A549 (cell line): ENCODE data around the gene CCNE1. TPM values are rescaled to one million over a fixed set of nuclear protein-coding genes. Genes with fewer than 3 reads are reported as not detected.

Experiments
- ATAC-seq, 2 experiments: fragments of 200-7000 bp in 1 of 2; fragments of >200 bp in 1 of 2; cut with Nextera tagmentation in 1 of 2; cut with Tn5 transposase in 1 of 2; 3 replicates each; pipeline versions ENCODE4 v1.8.0 to v1.9.1; 2018 to 2020; ENCODE audit warnings: mild to moderate bottlenecking in 1 of 2, moderate library complexity in 1 of 2
- CTCF ChIA-PET: fragments of 300-600 bp; sonication (Branson Sonifier 250); formaldehyde crosslinking; extraction: SDS; loops from one replicate; lab custom pipeline; 2021; ENCODE audit warnings: antibody characterized with exemption, inconsistent platforms; lab: Yijun Ruan, JAX
- POLR2A ChIA-PET: fragments of 350-600 bp; formaldehyde crosslinking; extraction: SDS; loops from one replicate; lab custom pipeline; 2021; ENCODE audit warnings: antibody characterized with exemption, inconsistent platforms; lab: Yijun Ruan, JAX
- DNase-seq, 2 experiments: peaks; one replicate each; pipeline versions ENCODE4 v3.0.0 to v3.0.0-alpha.2; 2011 to 2016; ENCODE audit warnings: low read depth in 1 of 2, low spot score in 1 of 2
- FAIRE-seq: peaks from 2 replicates; lab custom pipeline; 2011; peaks lifted over from hg19 to GRCh38; lab: Jason Lieb, UNC
- H3K27ac ChIP-seq, 2 experiments: fragments of >200 bp; sonication (Bioruptor Twin); formaldehyde crosslinking; 3 replicates each; pipeline ENCODE4 v1.5.1; 2016 to 2017
- H3K4me1 ChIP-seq: fragments of >200 bp; sonication (Bioruptor Twin); formaldehyde crosslinking; 3 replicates; pipeline ENCODE4 v1.6.1; 2016
- H3K4me2 ChIP-seq: fragments of >200 bp; sonication (Bioruptor Twin); formaldehyde crosslinking; 3 replicates; pipeline ENCODE4 v1.6.1; 2016
- H3K4me3 ChIP-seq: fragments of >200 bp; sonication (Bioruptor Twin); formaldehyde crosslinking; 3 replicates; pipeline ENCODE4 v1.5.1; 2016
- H3K9me3 ChIP-seq: fragments of >200 bp; sonication (Bioruptor Twin); formaldehyde crosslinking; 3 replicates; pipeline ENCODE4 v1.6.1; 2016
- ATOH8 ChIP-seq: fragments of 250-450 bp; sonication (Bioruptor Pico); IDR thresholded peaks from 2 replicates; pipeline ENCODE4 v1.5.0; 2020; ENCODE audit warnings: low read depth, mild to moderate bottlenecking, moderate library complexity
- BHLHE40 ChIP-seq: IDR thresholded peaks from 2 replicates; pipeline ENCODE4 v1.6.1; 2012; ENCODE audit warnings: low read depth, low read length, inconsistent platforms
- CBX2 ChIP-seq: fragments of 200-600 bp; sonication (generic); IDR thresholded peaks from 2 replicates; pipeline ENCODE4 v1.6.1; 2016; ENCODE audit warnings: low read depth, mild to moderate bottlenecking, borderline replicate concordance
- CBX8 ChIP-seq: fragments of 200-600 bp; sonication (generic); IDR thresholded peaks from 2 replicates; pipeline ENCODE4 v1.6.1; 2016
- CHD2 ChIP-seq: fragments of 150-350 bp; IDR thresholded peaks from 2 replicates; pipeline ENCODE4 v1.6.1; 2014; ENCODE audit warnings: low read length; ENCODE audit not compliant: partially characterized antibody
- CTCF ChIP-seq: fragments of >200 bp; sonication (Bioruptor Twin); formaldehyde crosslinking; IDR thresholded peaks from 3 replicates; pipeline ENCODE4 v1.5.1; 2016
- EHF ChIP-seq: fragments of 250-450 bp; sonication (Bioruptor Pico); IDR thresholded peaks from 2 replicates; pipeline ENCODE4 v1.5.0; 2020; ENCODE audit warnings: mild to moderate bottlenecking
- ESRRA ChIP-seq: fragments of 150-350 bp; IDR thresholded peaks from 2 replicates; pipeline ENCODE4 v1.6.1; 2014; ENCODE audit warnings: mild to moderate bottlenecking, low read length, borderline replicate concordance
- GATA3 ChIP-seq: IDR thresholded peaks from 2 replicates; pipeline ENCODE4 v1.6.1; 2012; ENCODE audit warnings: borderline replicate concordance
- HES2 ChIP-seq: fragments of >200 bp; sonication (Bioruptor Twin); formaldehyde crosslinking; IDR thresholded peaks from 2 replicates; pipeline ENCODE4 v1.6.1; 2016
- JUN ChIP-seq, 2 experiments: fragments of >200 bp; sonication (Bioruptor Twin); formaldehyde crosslinking; IDR thresholded peaks; 2 replicates in 1 of 2; 3 replicates in 1 of 2; pipeline ENCODE4 v1.6.1; 2016 to 2017
- KDM1A ChIP-seq: fragments of 200-600 bp; sonication (generic); IDR thresholded peaks from 2 replicates; pipeline ENCODE4 v1.6.1; 2016; ENCODE audit warnings: low read depth, mild to moderate bottlenecking
- KDM5A ChIP-seq: fragments of 200-600 bp; sonication (generic); IDR thresholded peaks from 2 replicates; pipeline ENCODE4 v1.6.1; 2016; ENCODE audit warnings: antibody characterized with exemption, mild to moderate bottlenecking
- PBX3 ChIP-seq: IDR thresholded peaks from 2 replicates; pipeline ENCODE4 v1.6.1; 2012
- RAD21 ChIP-seq, 2 experiments: fragments of >200 bp in 1 of 2; sonication (Bioruptor Twin) in 1 of 2; formaldehyde crosslinking in 1 of 2; IDR thresholded peaks in 1 of 2; conservative IDR thresholded peaks in 1 of 2; 2 replicates in 1 of 2; 3 replicates in 1 of 2; pipeline ENCODE4 v1.6.1; 2012 to 2018; ENCODE audit warnings: inconsistent platforms in 1 of 2
- RNF2 ChIP-seq: fragments of 200-600 bp; sonication (generic); IDR thresholded peaks from 2 replicates; pipeline ENCODE4 v1.6.1; 2016; ENCODE audit warnings: low read depth, mild to moderate bottlenecking, antibody characterized with exemption, moderate library complexity, borderline replicate concordance
- SMC3 ChIP-seq: fragments of >200 bp; sonication (Bioruptor Twin); formaldehyde crosslinking; IDR thresholded peaks from 3 replicates; pipeline ENCODE4 v1.6.1; 2018; ENCODE audit warnings: inconsistent platforms
- SREBF2 ChIP-seq: fragments of 450-650 bp; IDR thresholded peaks from 2 replicates; pipeline ENCODE4 v1.6.1; 2014; ENCODE audit warnings: mild to moderate bottlenecking, moderate library complexity
- TFCP2L1 ChIP-seq: fragments of 250-450 bp; sonication (Bioruptor Pico); IDR thresholded peaks from 2 replicates; pipeline ENCODE4 v1.5.0; 2021; ENCODE audit warnings: mild to moderate bottlenecking
- TP53 ChIP-seq: fragments of 250-450 bp; sonication (Bioruptor Pico); IDR thresholded peaks from 2 replicates; pipeline ENCODE4 v1.5.0; 2021; ENCODE audit warnings: mild to moderate bottlenecking, moderate library complexity
- ZFP36 ChIP-seq: fragments of 450-650 bp; IDR thresholded peaks from 2 replicates; pipeline ENCODE4 v1.6.1; 2014; ENCODE audit warnings: borderline replicate concordance; ENCODE audit not compliant: partially characterized antibody
- ZNF302 ChIP-seq: fragments of 250-450 bp; sonication (Bioruptor Pico); IDR thresholded peaks from 2 replicates; pipeline ENCODE4 v1.9.0; 2021; ENCODE audit warnings: inconsistent platforms, mild to moderate bottlenecking, moderate library complexity
- ZSCAN20 ChIP-seq: fragments of 250-450 bp; sonication (Bioruptor Pico); IDR thresholded peaks from 2 replicates; pipeline ENCODE4 v1.8.0; 2022; ENCODE audit warnings: mild to moderate bottlenecking, moderate library complexity
- WGBS: methylation state at CpG from one replicate; pipeline ENCODE4 v1.1.6; 2017; ENCODE audit errors: missing lambda C conversion rate; 5-methylcytosine and 5-hydroxymethylcytosine counted together
- polyA plus RNA-seq, 4 experiments: library from polyadenylated mRNA; depleted of rRNA in 3 of 4; stranded (reverse); fragments of >200 nt; fragmentation: RNase III in 1 of 4; extraction: RNeasy Plus Mini Kit Qiagen cat#74134 plus additional on column Dnase treatment in 1 of 4; gene quantifications; 2 replicates in 3 of 4; 3 replicates in 1 of 4; pipeline ENCODE4 v1.2.3, GENCODE V29; 2011 to 2017

The CCNE1 gene
- polyA plus RNA-seq, 2 of the 4 experiments (the other 2 are of a cell fraction) = 18.3 to 25.2 TPM

- no peak for ATAC-seq
- FAIRE-seq = no peak
- no peak for TF ChIP-seq SMC3
- no peak for TF ChIP-seq JUN (IDR thresholded peaks at IDR 0.05)
- TF ChIP-seq GATA3 = no peak
- no peak for TF ChIP-seq CHD2
- TF ChIP-seq ZFP36 = no peak
- no peak for TF ChIP-seq ATOH8 (CRISPR knock-in tag)
- no peak for TF ChIP-seq PBX3
- no peak for TF ChIP-seq BHLHE40
- TF ChIP-seq TP53 (CRISPR knock-in tag) = no peak
- no peak for TF ChIP-seq KDM5A
- TF ChIP-seq CBX2 = no peak
- TF ChIP-seq ZSCAN20 (CRISPR knock-in tag) = no peak
- TF ChIP-seq RAD21 (conservative IDR thresholded peaks at IDR 0.05 in 1 of 2, IDR thresholded peaks at IDR 0.05 in 1 of 2) = no peak
- TF ChIP-seq CTCF = no peak
- no peak for TF ChIP-seq KDM1A
- no peak for TF ChIP-seq SREBF2
- Histone ChIP-seq H3K9me3 (no peaks in the 10 kb centered on the region), H3K27ac (no peak overlapping the region), H3K4me1 (no peaks in the 10 kb centered on the region), H3K4me2 (no peak overlapping the region), H3K4me3 (no peak overlapping the region)
- DNase-seq = no peak
- WGBS = 61% methylated on average over 12 of the region's 12 CpGs
- ChIA-PET POLR2A (no interaction called here), CTCF (interaction anchor here (0.6 to 6.3 kb wide), 3 partner anchors 13 to 37 kb away, joined by 3 to 69 read pairs (median 40); no protein-coding TSS in a partner anchor)
Measured at GRCh38 chr19:29783627-29784190, 28.1 kb upstream of the CCNE1 start.

GRCh38 chr19:29784598-29785223, 27.1 kb upstream of the CCNE1 start:
- H3K27ac ChIP-seq = no peak overlapping the region
- H3K4me3 ChIP-seq = no peak overlapping the region
- ChIA-PET CTCF (interaction anchor here (0.9 to 6.3 kb wide), 4 partner anchors 10 to 68 kb away, joined by 3 to 69 read pairs (median 10); no protein-coding TSS in a partner anchor), POLR2A (no interaction called here)
- no peak for TF ChIP-seq ZFP36
- no peak for TF ChIP-seq ESRRA
- TF ChIP-seq JUN (IDR thresholded peaks at IDR 0.05) = no peak
- TF ChIP-seq KDM1A = no peak
- no peak for TF ChIP-seq ATOH8 (CRISPR knock-in tag)
- no peak for TF ChIP-seq TFCP2L1 (CRISPR knock-in tag)
- TF ChIP-seq GATA3 = no peak
- no peak for TF ChIP-seq CBX2
- no peak for TF ChIP-seq EHF
- no peak for TF ChIP-seq CBX8
- TF ChIP-seq RNF2 = no peak
- no peak for TF ChIP-seq HES2
- no peak for TF ChIP-seq ZNF302
- DNase-seq (no peak), ATAC-seq (no peak), FAIRE-seq (no peak)
- H3K9me3 ChIP-seq = no peaks in the 10 kb centered on the region
- 47% methylated on average over 1 of the region's 1 CpG for WGBS
- H3K4me2 ChIP-seq = no peak overlapping the region
- H3K4me1 ChIP-seq = no peaks in the 10 kb centered on the region
